ENCODE measurements around the gene COQ8A. TPM values are rescaled to one million over a fixed set of nuclear protein-coding genes. Genes with fewer than 3 reads are reported as not detected.
A peak's percentile ranks its signal among the peaks of the same experiment; 100 is the strongest.

Gene COQ8A
- total RNA-seq, 4 donors from 2014 or later = 53.2 to 94.0 (median 80.8) TPM

GRCh38 chr1:226984521-226985238, 44.6 kb downstream of the COQ8A start:
- peak overlapping the region in 3 of 4 donors; percentile 14 to 80 (median 48) for H3K27ac ChIP-seq
- H3K36me3 ChIP-seq = peaks cover 0 to 87% of the 10 kb centered on the region in 2 donors
- ATAC-seq = no peak
- H3K27me3 ChIP-seq = no peaks in the 10 kb centered on the region
- H3K9me3 ChIP-seq = no peaks in the 10 kb centered on the region
- WGBS, 2 donors (ENCODE audit: low coverage in 1 of 2) = 100% methylated on average over 3 of the region's 18 CpGs; no CpG with 5 or more reads in 1 of the 2 donors
- H3K4me1 ChIP-seq = peaks cover 0 to 48% (median 0%) of the 10 kb centered on the region in 3 donors
- H3K4me3 ChIP-seq = no peak overlapping the region
- TF ChIP-seq POLR2AphosphoS5 (IDR thresholded peaks at IDR 0.05) (no peak), POLR2A (IDR thresholded peaks at IDR 0.05) (no peak), EP300 (IDR thresholded peaks at IDR 0.05) (no peak)
- TF ChIP-seq, protein P1, sequence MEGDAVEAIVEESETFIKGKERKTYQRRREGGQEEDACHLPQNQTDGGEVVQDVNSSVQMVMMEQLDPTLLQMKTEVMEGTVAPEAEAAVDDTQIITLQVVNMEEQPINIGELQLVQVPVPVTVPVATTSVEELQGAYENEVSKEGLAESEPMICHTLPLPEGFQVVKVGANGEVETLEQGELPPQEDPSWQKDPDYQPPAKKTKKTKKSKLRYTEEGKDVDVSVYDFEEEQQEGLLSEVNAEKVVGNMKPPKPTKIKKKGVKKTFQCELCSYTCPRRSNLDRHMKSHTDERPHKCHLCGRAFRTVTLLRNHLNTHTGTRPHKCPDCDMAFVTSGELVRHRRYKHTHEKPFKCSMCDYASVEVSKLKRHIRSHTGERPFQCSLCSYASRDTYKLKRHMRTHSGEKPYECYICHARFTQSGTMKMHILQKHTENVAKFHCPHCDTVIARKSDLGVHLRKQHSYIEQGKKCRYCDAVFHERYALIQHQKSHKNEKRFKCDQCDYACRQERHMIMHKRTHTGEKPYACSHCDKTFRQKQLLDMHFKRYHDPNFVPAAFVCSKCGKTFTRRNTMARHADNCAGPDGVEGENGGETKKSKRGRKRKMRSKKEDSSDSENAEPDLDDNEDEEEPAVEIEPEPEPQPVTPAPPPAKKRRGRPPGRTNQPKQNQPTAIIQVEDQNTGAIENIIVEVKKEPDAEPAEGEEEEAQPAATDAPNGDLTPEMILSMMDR (IDR thresholded peaks at IDR 0.05) = no peak

GRCh38 chr1:226985239-226985838, 45.2 kb downstream of the COQ8A start:
- Histone ChIP-seq H3K36me3 (peaks cover 0 to 81% of the 10 kb centered on the region in 2 donors), H3K9me3 (no peaks in the 10 kb centered on the region), H3K4me3 (no peak overlapping the region), H3K4me1 (peaks cover 0 to 48% (median 6%) of the 10 kb centered on the region in 3 donors), H3K27me3 (no peaks in the 10 kb centered on the region), H3K27ac (peak overlapping the region in 3 of 4 donors; percentile 14 to 80 (median 48))
- WGBS, 2 donors (ENCODE audit: low coverage in 1 of 2) = 63 to 90% methylated on average over 2 of the region's 20 CpGs
- no peak for TF ChIP-seq POLR2AphosphoS5 (IDR thresholded peaks at IDR 0.05)
- no peak for ATAC-seq

- H3K4me3 ChIP-seq = no peak overlapping the region
- no peak for ATAC-seq
- WGBS, 2 donors (ENCODE audit: low coverage in 1 of 2) = 70 to 93% methylated on average over 4 to 9 of the region's 25 CpGs
- peak overlapping the region in 3 of 4 donors; percentile 0 to 80 (median 14) for H3K27ac ChIP-seq
- H3K27me3 ChIP-seq = no peaks in the 10 kb centered on the region
- H3K4me1 ChIP-seq = peaks cover 0 to 49% (median 6%) of the 10 kb centered on the region in 3 donors
- no peak for TF ChIP-seq POLR2A (IDR thresholded peaks at IDR 0.05)
- no peak for TF ChIP-seq EP300 (IDR thresholded peaks at IDR 0.05)
- TF ChIP-seq POLR2AphosphoS5 (IDR thresholded peaks at IDR 0.05) = no peak
- TF ChIP-seq, protein P1 (IDR thresholded peaks at IDR 0.05) = no peak
- peaks cover 0 to 75% of the 10 kb centered on the region in 2 donors for H3K36me3 ChIP-seq
- no peaks in the 10 kb centered on the region for H3K9me3 ChIP-seq
Measured at GRCh38 chr1:226985839-226986463, 45.9 kb downstream of the COQ8A start.

GRCh38 chr1:226986496-226987178, 46.5 kb downstream of the COQ8A start:
- WGBS, 2 donors (ENCODE audit: low coverage in 1 of 2) = 68 to 79% methylated on average over 3 to 7 of the region's 21 CpGs
- ATAC-seq = no peak
- H3K36me3 ChIP-seq = peaks cover 0 to 68% of the 10 kb centered on the region in 2 donors
- H3K27me3 ChIP-seq = no peaks in the 10 kb centered on the region
- H3K4me3 ChIP-seq = no peak overlapping the region
- H3K27ac ChIP-seq = peak overlapping the region in 2 of 4 donors; percentile 75 to 80
- peaks cover 0 to 50% (median 6%) of the 10 kb centered on the region in 3 donors for H3K4me1 ChIP-seq
- TF ChIP-seq, protein P1 (IDR thresholded peaks at IDR 0.05) = no peak
- TF ChIP-seq POLR2AphosphoS5 (IDR thresholded peaks at IDR 0.05) (no peak), POLR2A (IDR thresholded peaks at IDR 0.05) (no peak), EP300 (IDR thresholded peaks at IDR 0.05) (no peak)
- H3K9me3 ChIP-seq = no peaks in the 10 kb centered on the region

GRCh38 chr1:226987179-226987536, 47.1 kb downstream of the COQ8A start:
- TF ChIP-seq POLR2AphosphoS5 (IDR thresholded peaks at IDR 0.05) = no peak
- TF ChIP-seq, protein P1 (IDR thresholded peaks at IDR 0.05) = no peak
- TF ChIP-seq POLR2A (IDR thresholded peaks at IDR 0.05) = no peak
- no peak for TF ChIP-seq EP300 (IDR thresholded peaks at IDR 0.05)
- peaks cover 0 to 50% (median 6%) of the 10 kb centered on the region in 3 donors for H3K4me1 ChIP-seq
- H3K27ac ChIP-seq = peak overlapping the region in 2 of 4 donors; percentile 75 to 80
- no peaks in the 10 kb centered on the region for H3K27me3 ChIP-seq
- no peak for ATAC-seq
- H3K4me3 ChIP-seq = no peak overlapping the region
- no peaks in the 10 kb centered on the region for H3K9me3 ChIP-seq
- WGBS, 2 donors (ENCODE audit: low coverage in 1 of 2) = 90 to 92% methylated on average over 2 to 7 of the region's 8 CpGs
- peaks cover 0 to 62% of the 10 kb centered on the region in 2 donors for H3K36me3 ChIP-seq

All from gastroesophageal sphincter (tissue), 4 donors.